GM12892 (cell line): ENCODE measurements around the gene PSAP.

Experiments
- POLR2A ChIP-seq: IDR thresholded peaks from 2 replicates; pipeline ENCODE4 v1.6.1; 2011; ENCODE audit warnings: low read depth, low read length, control low read depth
- POLR2AphosphoS5 ChIP-seq: IDR thresholded peaks from 2 replicates; pipeline ENCODE4 v1.6.1; 2011; ENCODE audit warnings: low read depth, low read length, control low read depth
- TAF1 ChIP-seq: IDR thresholded peaks from 2 replicates; pipeline ENCODE4 v1.6.1; 2011; ENCODE audit warnings: low read depth, mild to moderate bottlenecking, control low read depth, low read length, borderline replicate concordance

- no peak for TF ChIP-seq POLR2AphosphoS5
- no peak for TF ChIP-seq POLR2A
- TF ChIP-seq TAF1, result no peak
Measured at GRCh38 chr10:71836596-71836974, 14.5 kb downstream of the PSAP start.
